Measurements from ENCODE around the gene PPP1R3E.

GRCh38 chr14:23297096-23297495 lies 5.6 kb downstream of the PPP1R3E start:
- TF ChIP-seq, protein P1, sequence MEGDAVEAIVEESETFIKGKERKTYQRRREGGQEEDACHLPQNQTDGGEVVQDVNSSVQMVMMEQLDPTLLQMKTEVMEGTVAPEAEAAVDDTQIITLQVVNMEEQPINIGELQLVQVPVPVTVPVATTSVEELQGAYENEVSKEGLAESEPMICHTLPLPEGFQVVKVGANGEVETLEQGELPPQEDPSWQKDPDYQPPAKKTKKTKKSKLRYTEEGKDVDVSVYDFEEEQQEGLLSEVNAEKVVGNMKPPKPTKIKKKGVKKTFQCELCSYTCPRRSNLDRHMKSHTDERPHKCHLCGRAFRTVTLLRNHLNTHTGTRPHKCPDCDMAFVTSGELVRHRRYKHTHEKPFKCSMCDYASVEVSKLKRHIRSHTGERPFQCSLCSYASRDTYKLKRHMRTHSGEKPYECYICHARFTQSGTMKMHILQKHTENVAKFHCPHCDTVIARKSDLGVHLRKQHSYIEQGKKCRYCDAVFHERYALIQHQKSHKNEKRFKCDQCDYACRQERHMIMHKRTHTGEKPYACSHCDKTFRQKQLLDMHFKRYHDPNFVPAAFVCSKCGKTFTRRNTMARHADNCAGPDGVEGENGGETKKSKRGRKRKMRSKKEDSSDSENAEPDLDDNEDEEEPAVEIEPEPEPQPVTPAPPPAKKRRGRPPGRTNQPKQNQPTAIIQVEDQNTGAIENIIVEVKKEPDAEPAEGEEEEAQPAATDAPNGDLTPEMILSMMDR (IDR thresholded peaks at IDR 0.05), result no peak
- no peak for TF ChIP-seq POLR2A (IDR thresholded peaks at IDR 0.05)

Measured in lower leg skin (tissue), 3 donors.